Stimulated activated naive CD8-positive, alpha-beta T cell treated with anti-CD3 and anti-CD28 coated beads, Interleukin-15, Interleukin-2, amounts not matched to agents 100 ng/mL and 50 ng/mL, for 24 hours (primary cell): Measurements from ENCODE around the gene RASA3.

Experiments
- H3K27ac Mint-ChIP-seq: one replicate; pipeline ENCODE4 v1.8.0; 2021; ENCODE audit warnings: mild to moderate bottlenecking, mixed read lengths
- H3K27me3 Mint-ChIP-seq: one replicate; pipeline ENCODE4 v1.8.0; 2021; ENCODE audit warnings: mixed read lengths
- H3K36me3 Mint-ChIP-seq: one replicate; pipeline ENCODE4 v1.8.0; 2021; ENCODE audit warnings: low read depth, mixed read lengths
- H3K4me1 Mint-ChIP-seq: one replicate; pipeline ENCODE4 v1.8.0; 2021; ENCODE audit warnings: low read depth, mixed read lengths
- H3K4me3 Mint-ChIP-seq: one replicate; pipeline ENCODE4 v1.8.0; 2021; ENCODE audit warnings: mild to moderate bottlenecking, mixed read lengths
- H3K9me3 Mint-ChIP-seq: one replicate; pipeline ENCODE4 v1.8.0; 2021; ENCODE audit warnings: mixed read lengths

Gene RASA3

GRCh38 chr13:113981194-113981605 lies 151.2 kb downstream of the RASA3 start:
- Mint-ChIP-seq H3K9me3 (no peaks in the 10 kb centered on the region), H3K36me3 (peaks cover 34% of the 10 kb centered on the region), H3K27ac (peak overlapping the region; percentile 40), H3K4me3 (no peak overlapping the region), H3K27me3 (no peaks in the 10 kb centered on the region), H3K4me1 (no peaks in the 10 kb centered on the region)

GRCh38 chr13:113980489-113981064 lies 151.8 kb downstream of the RASA3 start:
- H3K9me3 Mint-ChIP-seq: no peaks in the 10 kb centered on the region
- peaks cover 38% of the 10 kb centered on the region for H3K36me3 Mint-ChIP-seq
- H3K27ac Mint-ChIP-seq: peak overlapping the region; percentile 18
- H3K4me3 Mint-ChIP-seq: no peak overlapping the region
- H3K27me3 Mint-ChIP-seq: no peaks in the 10 kb centered on the region
- H3K4me1 Mint-ChIP-seq: no peaks in the 10 kb centered on the region

DNA sequence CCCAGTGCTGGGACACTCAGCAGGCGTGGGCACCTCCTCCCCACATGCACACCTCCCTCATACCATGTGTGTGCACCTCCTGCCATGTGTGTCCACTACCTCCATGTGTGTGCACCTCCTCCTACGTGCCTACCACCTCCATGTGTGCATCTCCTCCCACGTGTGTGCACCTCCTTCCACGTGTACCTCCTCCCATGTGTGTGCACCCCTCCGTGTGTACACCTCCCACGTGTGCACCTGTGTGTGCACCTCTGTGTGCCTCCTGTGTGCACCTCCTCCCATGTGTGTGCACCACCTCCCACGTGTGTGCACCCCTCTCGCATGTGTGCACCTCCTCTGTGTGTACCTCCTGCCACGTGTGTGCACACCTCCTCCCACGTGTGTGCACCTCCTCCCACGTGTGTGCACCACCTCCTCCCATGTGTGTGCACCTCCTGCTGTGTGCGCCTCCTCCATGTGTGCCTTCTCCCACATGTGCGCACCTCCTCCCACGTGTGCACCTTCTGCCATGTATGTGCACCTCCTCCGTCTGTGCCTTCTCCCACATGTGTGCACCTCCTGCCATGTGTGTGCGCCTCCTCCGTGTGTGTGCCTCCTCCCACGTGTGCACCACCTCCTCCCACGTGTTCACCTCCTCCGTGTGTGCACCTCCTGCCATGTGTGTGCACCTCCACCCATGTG lies 152.5 kb downstream of the RASA3 start:
- no peaks in the 10 kb centered on the region for H3K4me1 Mint-ChIP-seq
- H3K9me3 Mint-ChIP-seq: no peaks in the 10 kb centered on the region
- H3K27ac Mint-ChIP-seq: peak overlapping the region; percentile 18
- no peak overlapping the region for H3K4me3 Mint-ChIP-seq
- H3K27me3 Mint-ChIP-seq: no peaks in the 10 kb centered on the region
- peaks cover 39% of the 10 kb centered on the region for H3K36me3 Mint-ChIP-seq

GRCh38 chr13:113978741-113979481 lies 153.5 kb downstream of the RASA3 start:
- no peak overlapping the region for H3K4me3 Mint-ChIP-seq
- H3K4me1 Mint-ChIP-seq: no peaks in the 10 kb centered on the region
- H3K9me3 Mint-ChIP-seq: no peaks in the 10 kb centered on the region
- no peak overlapping the region for H3K27ac Mint-ChIP-seq
- no peaks in the 10 kb centered on the region for H3K27me3 Mint-ChIP-seq
- H3K36me3 Mint-ChIP-seq: peaks cover 39% of the 10 kb centered on the region

GRCh38 chr13:113977976-113978375 lies 154.4 kb downstream of the RASA3 start:
- H3K4me3 Mint-ChIP-seq: no peak overlapping the region
- peaks cover 39% of the 10 kb centered on the region for H3K36me3 Mint-ChIP-seq
- no peak overlapping the region for H3K27ac Mint-ChIP-seq
- H3K27me3 Mint-ChIP-seq: no peaks in the 10 kb centered on the region
- no peaks in the 10 kb centered on the region for H3K9me3 Mint-ChIP-seq
- H3K4me1 Mint-ChIP-seq: no peaks in the 10 kb centered on the region

DNA sequence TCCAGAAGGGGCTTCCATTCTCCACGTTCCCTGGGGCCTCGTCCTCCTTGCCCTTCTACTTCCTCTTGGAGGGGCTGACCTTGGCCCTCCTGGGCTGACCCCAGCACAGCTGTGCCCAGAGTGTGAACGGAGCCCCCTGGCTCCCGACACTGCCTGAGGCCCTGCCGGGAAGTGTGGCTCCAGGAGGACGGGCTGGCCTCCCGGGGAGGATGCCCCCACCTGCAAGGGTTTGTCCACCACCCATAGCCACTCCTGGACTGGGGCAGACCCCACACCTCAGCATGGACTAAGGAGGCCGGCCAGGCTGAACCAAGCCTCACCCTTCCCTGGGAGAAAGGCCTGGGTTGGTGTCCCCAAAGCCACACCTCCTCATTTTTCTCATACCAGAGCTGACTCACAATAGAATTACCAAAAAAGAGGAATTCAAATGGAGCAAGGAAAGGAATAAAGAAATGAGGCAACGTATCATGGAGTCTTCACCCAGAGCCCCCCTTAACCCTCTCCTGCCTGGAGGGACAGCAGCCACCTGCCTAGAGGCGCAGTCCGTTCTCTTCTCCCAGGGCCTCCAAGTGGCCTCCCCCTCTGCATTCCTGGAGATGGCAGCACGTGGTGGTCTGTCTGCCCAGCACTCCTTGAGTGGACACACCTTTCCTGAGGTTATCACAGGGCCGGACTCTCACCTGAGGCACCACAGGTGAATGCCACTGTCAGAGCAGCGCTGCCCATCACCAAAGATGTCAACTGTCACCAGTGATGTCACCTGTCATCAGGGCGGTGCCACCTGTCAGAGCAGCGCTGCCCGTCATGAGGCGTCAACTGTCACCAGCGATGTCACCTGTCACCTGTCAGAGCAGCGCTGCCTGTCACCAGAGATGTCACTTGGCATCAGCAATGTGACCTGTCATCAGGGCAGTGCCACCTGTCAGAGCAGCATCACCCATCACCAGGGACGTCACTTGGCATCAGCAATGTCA lies 155.4 kb downstream of the RASA3 start:
- no peaks in the 10 kb centered on the region for H3K27me3 Mint-ChIP-seq
- H3K27ac Mint-ChIP-seq: no peak overlapping the region
- peaks cover 38% of the 10 kb centered on the region for H3K36me3 Mint-ChIP-seq
- no peaks in the 10 kb centered on the region for H3K4me1 Mint-ChIP-seq
- H3K9me3 Mint-ChIP-seq: no peaks in the 10 kb centered on the region
- no peak overlapping the region for H3K4me3 Mint-ChIP-seq

GRCh38 chr13:113975416-113975815 lies 157.0 kb downstream of the RASA3 start:
- H3K36me3 Mint-ChIP-seq: peaks cover 30% of the 10 kb centered on the region
- no peak overlapping the region for H3K27ac Mint-ChIP-seq
- no peaks in the 10 kb centered on the region for H3K4me1 Mint-ChIP-seq
- no peaks in the 10 kb centered on the region for H3K9me3 Mint-ChIP-seq
- H3K27me3 Mint-ChIP-seq: no peaks in the 10 kb centered on the region
- H3K4me3 Mint-ChIP-seq: no peak overlapping the region

DNA sequence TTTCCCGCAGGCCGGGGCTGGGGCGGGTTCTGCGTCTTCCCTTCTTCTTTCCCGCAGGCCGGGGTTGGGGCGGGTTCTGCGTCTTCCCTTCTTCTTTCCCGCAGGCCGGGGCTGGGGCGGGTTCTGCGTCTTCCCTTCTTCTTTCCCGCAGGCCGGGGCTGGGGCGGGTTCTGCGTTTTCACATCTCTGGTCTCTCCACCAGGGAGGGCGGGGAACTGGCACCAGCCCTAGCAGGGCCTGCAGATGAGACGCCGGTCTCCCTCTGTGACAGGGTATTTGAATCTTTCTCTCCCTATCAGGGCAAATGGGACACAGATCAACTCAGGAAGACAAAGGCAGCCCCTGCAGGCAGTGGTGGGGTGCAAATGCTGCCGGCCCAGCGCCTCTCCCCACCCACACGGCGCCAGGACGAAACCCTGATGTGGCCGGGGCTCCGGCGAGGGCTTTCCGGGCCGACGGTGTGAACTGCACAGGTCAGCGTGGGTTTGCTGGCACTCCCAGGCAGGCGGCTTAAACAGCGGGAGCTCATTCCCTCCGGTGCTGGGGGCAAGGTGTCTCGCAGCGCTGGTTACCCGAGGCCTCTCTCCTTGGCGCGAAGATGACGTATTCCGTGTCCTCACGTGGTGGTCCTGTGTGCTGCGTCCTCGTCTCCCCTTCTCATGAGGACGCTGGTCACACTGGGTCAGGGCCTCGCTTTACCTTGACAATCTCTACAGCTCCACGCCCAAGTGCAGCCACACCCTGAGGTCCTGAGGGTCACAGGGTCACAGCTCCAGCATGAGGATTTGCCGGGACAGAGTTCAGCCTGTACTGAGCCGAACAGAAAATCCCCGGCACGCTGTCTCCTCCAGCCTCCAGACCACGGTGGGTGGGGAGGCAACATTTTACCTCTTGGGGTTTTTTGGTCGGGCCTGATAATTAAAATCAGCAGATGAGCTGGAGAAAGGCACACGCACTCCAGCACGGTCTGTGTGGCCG lies 157.8 kb downstream of the RASA3 start:
- Mint-ChIP-seq H3K27ac (no peak overlapping the region), H3K9me3 (no peaks in the 10 kb centered on the region), H3K4me1 (no peaks in the 10 kb centered on the region), H3K36me3 (peaks cover 21% of the 10 kb centered on the region), H3K27me3 (no peaks in the 10 kb centered on the region), H3K4me3 (no peak overlapping the region)

- H3K36me3 Mint-ChIP-seq: peaks cover 14% of the 10 kb centered on the region
- H3K4me3 Mint-ChIP-seq: no peak within 1 kb of the TSS
- H3K9me3 Mint-ChIP-seq: no peaks in the 10 kb centered on the region
- no peaks in the 10 kb centered on the region for H3K4me1 Mint-ChIP-seq
- H3K27ac Mint-ChIP-seq: no peak within 1 kb of the TSS
- H3K27me3 Mint-ChIP-seq: no peaks in the 10 kb centered on the region
Observed at GRCh38 chr13:113973218-113974164, 158.9 kb downstream of the RASA3 start, which contains the start of gene C13orf46. TSS of gene C13orf46 (minus strand) at chr13:113974076. CDS start at chr13:113973997, 79 bp downstream.

- no peak overlapping the region for H3K4me3 Mint-ChIP-seq
- no peak overlapping the region for H3K27ac Mint-ChIP-seq
Observed at GRCh38 chr13:113972451-113973217, 159.8 kb downstream of the RASA3 start.

GRCh38 chr13:113971471-113972231 lies 160.8 kb downstream of the RASA3 start:
- peaks cover 4% of the 10 kb centered on the region for H3K36me3 Mint-ChIP-seq
- no peaks in the 10 kb centered on the region for H3K27me3 Mint-ChIP-seq
- no peak overlapping the region for H3K4me3 Mint-ChIP-seq
- H3K9me3 Mint-ChIP-seq: no peaks in the 10 kb centered on the region
- no peaks in the 10 kb centered on the region for H3K4me1 Mint-ChIP-seq
- no peak overlapping the region for H3K27ac Mint-ChIP-seq

More at GRCh38 chr13:113972451-113973217, 159.8 kb downstream of the RASA3 start:
- H3K9me3 Mint-ChIP-seq: no peaks in the 10 kb centered on the region
- peaks cover 10% of the 10 kb centered on the region for H3K36me3 Mint-ChIP-seq
- H3K27me3 Mint-ChIP-seq: no peaks in the 10 kb centered on the region
- H3K4me1 Mint-ChIP-seq: no peaks in the 10 kb centered on the region
